HFFc6 (cell line): Measurements from ENCODE around the gene SYT7. TPM values are rescaled to one million over a fixed set of nuclear protein-coding genes. Genes with fewer than 3 reads are reported as not detected.

Source experiments
- DNase-seq: peaks from one replicate; pipeline ENCODE4 v3.0.0-alpha.2; 2018
- H3K27ac Mint-ChIP-seq: 2 replicates; pipeline ENCODE4 v1.8.0; 2020; ENCODE audit warnings: mild to moderate bottlenecking, mixed read lengths
- H3K27me3 Mint-ChIP-seq: 2 replicates; pipeline ENCODE4 v1.8.0; 2021; ENCODE audit warnings: mild to moderate bottlenecking, moderate library complexity, mixed read lengths; ENCODE audit not compliant: insufficient read depth
- H3K36me3 Mint-ChIP-seq: 2 replicates; pipeline ENCODE4 v1.8.0; 2021; ENCODE audit warnings: low read depth, mixed read lengths
- H3K4me1 Mint-ChIP-seq: 2 replicates; pipeline ENCODE4 v1.8.0; 2020; ENCODE audit warnings: low read depth, mixed read lengths
- H3K4me3 Mint-ChIP-seq: 2 replicates; pipeline ENCODE4 v1.8.0; 2020; ENCODE audit warnings: mild to moderate bottlenecking, moderate library complexity, mixed read lengths
- H3K9me3 Mint-ChIP-seq: 2 replicates; pipeline ENCODE4 v1.8.0; 2020; ENCODE audit warnings: mild to moderate bottlenecking, mixed read lengths
- total RNA-seq, 6 experiments: library from RNA; stranded (reverse); fragmentation: NEBNext Ultra II Directional; extraction: Animal tissue kit (Norgen Biotek cat#: 25700); gene quantifications; 2 replicates in 1 of 6; 3 replicates in 5 of 6; pipeline ENCODE4 v1.2.3, GENCODE V29; 2021
- TF ChIP-seq, protein P1 (sequence below): fragments of 200-600 bp; sonication (generic); IDR thresholded peaks from 2 replicates; pipeline ENCODE4 v1.5.0; 2021; ENCODE audit warnings: antibody characterized with exemption, mild to moderate bottlenecking

Gene SYT7
- total RNA-seq, 6 experiments from 2014 or later, result 0.05 to 0.21 (median 0.11) TPM; not detected in 3

DNA sequence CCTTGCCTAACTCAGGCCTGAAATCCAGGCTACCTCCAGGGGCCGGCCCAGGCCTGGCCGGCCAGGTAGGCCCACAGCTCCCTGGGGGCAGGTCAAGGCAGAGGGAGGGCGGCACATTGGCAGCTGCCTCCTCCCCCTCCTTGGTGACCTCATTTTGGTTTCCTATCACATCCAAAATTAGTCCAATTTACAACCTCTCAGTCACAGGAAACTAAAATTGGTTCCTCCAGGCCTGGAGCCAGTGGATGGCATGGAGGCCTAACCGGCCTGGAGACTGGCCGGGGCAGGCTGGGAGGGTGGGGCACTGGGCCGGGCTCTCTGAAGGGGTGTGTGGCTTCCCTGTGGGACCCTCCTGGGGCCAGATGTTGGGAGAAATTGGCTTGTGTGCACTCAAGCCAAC lies 36.4 kb downstream of the SYT7 start:
- peaks cover 36% of the 10 kb centered on the region for H3K4me1 Mint-ChIP-seq
- H3K4me3 Mint-ChIP-seq, result no peak overlapping the region
- peak overlapping the region; percentile 75; the same call in 1 of the 2 replicates for H3K27ac Mint-ChIP-seq
- peaks cover 31% of the 10 kb centered on the region for H3K27me3 Mint-ChIP-seq
- peaks cover 4% of the 10 kb centered on the region; the same call in 1 of the 2 replicates for H3K36me3 Mint-ChIP-seq
- H3K9me3 Mint-ChIP-seq, result no peaks in the 10 kb centered on the region
- TF ChIP-seq, protein P1, sequence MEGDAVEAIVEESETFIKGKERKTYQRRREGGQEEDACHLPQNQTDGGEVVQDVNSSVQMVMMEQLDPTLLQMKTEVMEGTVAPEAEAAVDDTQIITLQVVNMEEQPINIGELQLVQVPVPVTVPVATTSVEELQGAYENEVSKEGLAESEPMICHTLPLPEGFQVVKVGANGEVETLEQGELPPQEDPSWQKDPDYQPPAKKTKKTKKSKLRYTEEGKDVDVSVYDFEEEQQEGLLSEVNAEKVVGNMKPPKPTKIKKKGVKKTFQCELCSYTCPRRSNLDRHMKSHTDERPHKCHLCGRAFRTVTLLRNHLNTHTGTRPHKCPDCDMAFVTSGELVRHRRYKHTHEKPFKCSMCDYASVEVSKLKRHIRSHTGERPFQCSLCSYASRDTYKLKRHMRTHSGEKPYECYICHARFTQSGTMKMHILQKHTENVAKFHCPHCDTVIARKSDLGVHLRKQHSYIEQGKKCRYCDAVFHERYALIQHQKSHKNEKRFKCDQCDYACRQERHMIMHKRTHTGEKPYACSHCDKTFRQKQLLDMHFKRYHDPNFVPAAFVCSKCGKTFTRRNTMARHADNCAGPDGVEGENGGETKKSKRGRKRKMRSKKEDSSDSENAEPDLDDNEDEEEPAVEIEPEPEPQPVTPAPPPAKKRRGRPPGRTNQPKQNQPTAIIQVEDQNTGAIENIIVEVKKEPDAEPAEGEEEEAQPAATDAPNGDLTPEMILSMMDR, result no peak
- no peak for DNase-seq

DNA sequence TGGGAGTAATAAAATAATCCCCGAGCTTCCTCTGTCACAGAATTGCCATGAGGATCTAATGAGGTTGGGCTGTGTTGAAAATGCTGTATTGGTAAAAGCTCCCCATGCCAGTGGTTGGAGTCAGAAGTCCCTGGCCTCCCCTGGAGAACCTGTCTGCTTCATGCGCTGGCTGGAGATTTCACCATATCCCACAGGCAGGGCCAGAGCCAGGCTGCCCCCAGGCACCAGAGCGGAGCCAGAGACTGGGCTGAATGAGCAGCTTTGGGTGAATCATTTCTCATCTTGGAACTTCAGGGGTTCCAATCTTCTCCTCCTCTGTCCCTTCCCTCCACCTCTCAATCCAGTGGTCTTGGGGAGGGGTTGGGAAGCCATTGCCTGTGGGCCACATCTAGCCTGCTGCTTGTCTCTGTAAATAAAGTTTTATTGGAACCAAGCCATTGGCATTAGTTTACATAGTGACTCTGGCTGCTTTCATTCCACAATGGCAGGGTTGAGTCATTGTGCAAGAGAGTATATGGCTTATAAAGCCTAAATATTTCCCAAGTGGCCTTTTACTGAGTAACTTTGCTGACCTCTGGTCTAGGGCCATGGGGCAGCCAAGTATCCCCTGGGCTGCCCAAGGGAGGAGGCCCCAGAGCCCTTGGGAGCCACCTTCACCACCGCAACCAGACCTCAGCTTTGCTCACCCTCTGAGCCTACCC lies 37.1 kb downstream of the SYT7 start:
- H3K27me3 Mint-ChIP-seq, result peaks cover 29% of the 10 kb centered on the region
- H3K27ac Mint-ChIP-seq, result peak overlapping the region; percentile 75
- DNase-seq, result peak; percentile 69
- H3K4me3 Mint-ChIP-seq, result no peak overlapping the region
- TF ChIP-seq, protein P1, result no peak
- peaks cover 4% of the 10 kb centered on the region; the same call in 1 of the 2 replicates for H3K36me3 Mint-ChIP-seq
- peaks cover 43% of the 10 kb centered on the region for H3K4me1 Mint-ChIP-seq
- H3K9me3 Mint-ChIP-seq, result no peaks in the 10 kb centered on the region

DNA sequence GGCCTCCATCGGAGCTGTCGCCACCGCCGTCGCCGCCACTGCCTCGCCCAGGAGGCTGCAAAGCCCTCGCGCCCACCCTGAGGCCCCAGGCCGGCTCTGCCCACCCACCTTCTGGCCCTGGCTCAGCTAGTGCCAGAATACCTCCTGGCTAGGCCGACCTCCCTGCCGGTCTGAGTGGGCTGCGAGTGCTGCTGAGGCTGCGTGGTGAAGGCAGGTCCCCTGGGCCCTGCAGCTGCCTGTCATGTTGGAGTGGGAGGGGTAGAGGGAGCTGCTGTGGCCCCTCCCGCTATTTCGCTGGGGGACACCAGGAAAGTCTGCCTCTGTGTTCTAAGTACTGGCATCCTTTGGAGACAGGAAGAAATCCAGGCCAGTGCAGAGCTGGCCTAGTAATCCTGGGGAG lies 38.2 kb downstream of the SYT7 start:
- Mint-ChIP-seq H3K27me3 (peaks cover 25% of the 10 kb centered on the region), H3K4me1 (peaks cover 43% of the 10 kb centered on the region), H3K36me3 (peaks cover 4% of the 10 kb centered on the region; the same call in 1 of the 2 replicates), H3K4me3 (no peak overlapping the region), H3K27ac (no peak overlapping the region), H3K9me3 (no peaks in the 10 kb centered on the region)
- TF ChIP-seq, protein P1, result no peak
- no peak for DNase-seq

DNA sequence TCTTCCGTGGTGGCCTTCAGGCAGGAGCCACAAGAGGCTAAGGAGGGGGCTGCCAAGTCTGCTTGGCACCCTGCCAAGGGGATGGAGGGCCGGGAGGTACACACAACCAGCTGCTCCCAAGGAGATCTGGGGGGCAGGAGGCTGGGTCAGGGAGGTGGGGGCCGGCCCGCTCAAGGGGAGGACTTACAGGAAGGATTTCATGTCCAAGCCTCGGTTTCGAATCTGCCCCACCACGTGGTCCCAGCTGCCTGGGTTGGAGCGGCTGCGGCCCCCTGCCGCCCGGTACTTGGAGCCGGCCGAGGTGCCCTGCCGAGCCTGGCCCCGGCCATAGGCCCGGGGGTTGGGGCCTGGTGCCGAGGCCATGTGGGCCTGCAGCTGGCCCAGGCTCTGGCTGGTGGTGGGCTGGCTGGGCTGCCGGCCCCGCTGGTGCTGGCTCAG lies 38.8 kb downstream of the SYT7 start:
- Mint-ChIP-seq H3K27me3 (peaks cover 21% of the 10 kb centered on the region), H3K27ac (no peak overlapping the region; the same call in 1 of the 2 replicates), H3K36me3 (peaks cover 4% of the 10 kb centered on the region; the same call in 1 of the 2 replicates), H3K4me3 (no peak overlapping the region), H3K9me3 (no peaks in the 10 kb centered on the region), H3K4me1 (peaks cover 43% of the 10 kb centered on the region)
- no peak for DNase-seq
- TF ChIP-seq, protein P1, result no peak

DNA sequence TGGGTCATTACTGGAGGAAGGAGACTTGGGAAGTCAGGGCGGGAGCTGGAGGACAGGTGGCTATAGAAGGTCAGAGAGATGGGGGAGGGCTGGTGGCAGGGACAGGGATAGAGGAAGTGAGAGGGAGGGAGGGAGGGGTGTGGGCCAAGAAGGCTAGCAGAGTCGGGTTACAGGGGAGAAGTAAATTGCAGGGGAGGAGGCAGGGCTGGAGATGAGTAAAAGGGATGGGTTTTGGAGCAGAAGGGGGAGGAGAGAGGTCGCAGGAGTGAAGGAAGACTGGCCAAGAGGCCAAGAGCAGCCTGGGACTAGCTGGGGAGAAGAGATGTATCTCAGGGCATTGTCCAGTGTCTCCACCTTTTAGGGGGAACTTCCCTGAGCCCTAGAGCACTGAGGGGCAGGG lies 39.3 kb downstream of the SYT7 start:
- Mint-ChIP-seq H3K27ac (no peak overlapping the region; the same call in 1 of the 2 replicates), H3K4me3 (no peak overlapping the region), H3K27me3 (peaks cover 20% of the 10 kb centered on the region), H3K9me3 (no peaks in the 10 kb centered on the region), H3K36me3 (peaks cover 4% of the 10 kb centered on the region; the same call in 1 of the 2 replicates), H3K4me1 (peaks cover 43% of the 10 kb centered on the region)
- DNase-seq, result peak; percentile 23
- TF ChIP-seq, protein P1, result no peak
